ENCODE measurements around the gene RAB1B.
"Not testable (repeated sequence)": the region's sequence is repeated elsewhere in the genome, so short reads cannot be mapped to it uniquely, and the experiment has no call there.

Gene RAB1B

GRCh38 chr11:66267379-66268243 lies 828 bp upstream of the RAB1B start:
- peak; percentile 90 for DNase-seq (ENCODE audit: low spot score)

DNA sequence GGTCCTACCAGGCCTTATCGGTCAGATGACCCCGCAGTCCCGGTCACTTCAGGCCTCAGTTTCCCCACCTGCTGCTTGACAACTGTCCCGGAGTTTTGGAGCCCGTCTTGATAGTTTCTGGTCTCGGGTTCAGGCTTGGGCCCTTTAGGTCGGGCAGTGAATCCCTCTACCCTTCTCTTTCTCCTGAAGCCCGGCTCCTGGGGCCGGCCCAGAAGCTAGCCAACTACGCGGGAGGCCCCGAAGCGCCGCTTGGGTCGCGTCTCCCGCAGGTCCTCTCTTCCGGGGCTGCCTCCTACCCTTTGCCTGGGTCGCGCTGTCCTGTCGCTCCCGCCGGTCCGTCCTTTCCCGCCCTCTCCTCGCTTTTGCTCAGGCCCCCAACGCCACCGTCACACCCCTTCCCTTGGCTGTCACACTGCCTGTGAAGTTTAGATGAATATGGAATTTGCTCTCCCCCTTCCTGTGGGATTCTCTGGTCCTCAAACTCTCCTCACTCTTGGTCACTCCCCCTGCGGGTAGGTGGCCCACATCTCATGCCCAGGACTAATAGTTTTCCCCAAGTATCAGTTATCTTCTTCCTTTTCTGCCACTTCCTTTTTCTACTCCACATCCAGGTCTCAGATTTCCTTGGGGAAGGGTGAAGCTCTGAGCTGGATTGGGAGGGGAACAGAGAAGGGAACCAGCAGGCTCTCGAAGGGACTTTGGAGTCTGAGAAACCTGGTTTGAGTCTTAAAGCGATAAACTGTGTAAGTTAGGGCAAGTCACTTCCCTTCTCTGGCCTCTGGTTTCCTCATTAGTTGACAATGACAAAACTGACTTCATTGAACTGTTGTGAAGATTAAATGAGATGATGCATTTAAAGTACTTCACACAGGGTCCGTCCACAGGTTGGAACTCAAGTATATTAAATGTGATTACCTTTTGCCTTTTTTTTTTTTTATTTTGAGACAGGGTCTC lies 790 bp downstream of the RAB1B start:
- DNase-seq (ENCODE audit: low spot score) = no peak

- no peak for DNase-seq (ENCODE audit: low spot score)
Measured at GRCh38 chr11:66271816-66272215, 3.4 kb downstream of the RAB1B start.

GRCh38 chr11:66272596-66272995 lies 4.2 kb downstream of the RAB1B start:
- DNase-seq (ENCODE audit: low spot score) = no peak

- no peak for DNase-seq (ENCODE audit: low spot score)
Measured at GRCh38 chr11:66274219-66274618, 5.8 kb downstream of the RAB1B start.

DNA sequence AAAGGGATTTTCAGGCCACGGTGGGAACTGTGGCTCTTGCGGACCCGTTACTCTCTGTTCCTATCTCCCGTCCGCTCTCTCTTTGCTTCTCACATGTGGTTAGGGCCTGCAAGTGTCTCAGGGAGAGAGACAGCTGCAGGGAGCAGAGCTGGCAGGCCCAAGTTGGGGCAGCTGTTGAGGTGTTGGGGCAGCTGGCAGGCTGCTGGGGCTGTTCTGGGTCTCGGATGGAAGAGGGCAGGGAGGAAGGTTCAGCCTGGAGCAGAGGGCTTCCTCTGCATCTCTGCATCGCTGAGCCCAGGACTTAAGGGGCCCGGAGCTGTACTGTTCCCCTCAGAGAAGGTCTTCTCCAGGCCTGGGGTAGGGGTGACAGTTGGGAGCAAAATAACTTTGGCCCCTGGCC lies 7.0 kb downstream of the RAB1B start:
- no peak for DNase-seq (ENCODE audit: low spot score)

DNA sequence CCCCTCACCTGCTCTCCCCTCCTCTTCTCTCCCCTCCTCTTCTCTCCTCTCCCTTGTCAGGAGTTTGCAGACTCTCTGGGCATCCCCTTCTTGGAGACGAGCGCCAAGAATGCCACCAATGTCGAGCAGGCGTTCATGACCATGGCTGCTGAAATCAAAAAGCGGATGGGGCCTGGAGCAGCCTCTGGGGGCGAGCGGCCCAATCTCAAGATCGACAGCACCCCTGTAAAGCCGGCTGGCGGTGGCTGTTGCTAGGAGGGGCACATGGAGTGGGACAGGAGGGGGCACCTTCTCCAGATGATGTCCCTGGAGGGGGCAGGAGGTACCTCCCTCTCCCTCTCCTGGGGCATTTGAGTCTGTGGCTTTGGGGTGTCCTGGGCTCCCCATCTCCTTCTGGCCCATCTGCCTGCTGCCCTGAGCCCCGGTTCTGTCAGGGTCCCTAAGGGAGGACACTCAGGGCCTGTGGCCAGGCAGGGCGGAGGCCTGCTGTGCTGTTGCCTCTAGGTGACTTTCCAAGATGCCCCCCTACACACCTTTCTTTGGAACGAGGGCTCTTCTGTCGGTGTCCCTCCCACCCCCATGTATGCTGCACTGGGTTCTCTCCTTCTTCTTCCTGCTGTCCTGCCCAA lies 7.7 kb downstream of the RAB1B start:
- no peak for DNase-seq (ENCODE audit: low spot score)

GRCh38 chr11:66276619-66277018 lies 8.2 kb downstream of the RAB1B start:
- DNase-seq (ENCODE audit: low spot score) = not testable (repeated sequence)

GRCh38 chr11:66277064-66277463 lies 8.6 kb downstream of the RAB1B start:
- DNase-seq (ENCODE audit: low spot score) = not testable (repeated sequence)

- no peak for DNase-seq (ENCODE audit: low spot score)
Measured at GRCh38 chr11:66277471-66278362, 9.3 kb downstream of the RAB1B start, which contains the start of gene CNIH2. Gene CNIH2 (plus strand): TSS chr11:66278175. CDS start chr11:66278457, 282 bp downstream.

DNA sequence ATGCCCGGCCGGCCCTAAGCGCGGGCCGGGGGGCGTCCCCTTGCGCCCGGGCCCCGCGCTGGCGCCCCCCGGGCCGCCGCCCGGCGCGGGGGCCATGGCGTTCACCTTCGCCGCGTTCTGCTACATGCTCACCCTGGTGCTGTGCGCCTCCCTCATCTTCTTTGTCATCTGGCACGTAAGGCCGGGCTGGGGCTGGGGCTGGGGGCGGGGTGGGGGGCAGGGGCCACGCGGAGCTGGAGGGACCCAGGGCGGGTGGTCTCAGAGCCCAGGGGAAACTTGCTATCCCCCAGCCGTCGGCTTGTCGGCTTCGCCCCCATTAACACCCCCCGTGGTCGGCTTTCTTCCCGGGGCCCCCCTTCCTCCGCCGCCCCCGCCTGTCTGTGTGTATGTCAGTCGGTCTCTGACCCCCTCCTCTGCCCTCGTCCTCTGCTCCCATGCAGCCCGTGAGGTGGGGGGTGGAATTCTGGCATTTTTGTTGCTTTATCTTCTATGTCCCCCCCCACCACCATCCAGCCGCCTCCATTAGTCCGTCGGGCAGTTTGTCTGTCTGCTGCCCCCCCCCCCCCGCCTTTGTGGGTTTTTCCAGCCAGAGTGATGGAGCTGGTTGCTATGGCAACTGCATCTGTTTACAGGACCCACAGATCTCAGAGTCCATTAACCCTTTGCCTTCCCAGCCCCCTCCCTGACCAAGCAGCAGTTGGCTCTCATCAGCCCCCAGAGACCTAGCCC lies 10.1 kb downstream of the RAB1B start:
- no peak for DNase-seq (ENCODE audit: low spot score)

- no peak for DNase-seq (ENCODE audit: low spot score)
Measured at GRCh38 chr11:66279092-66279734, 10.8 kb downstream of the RAB1B start.

DNA sequence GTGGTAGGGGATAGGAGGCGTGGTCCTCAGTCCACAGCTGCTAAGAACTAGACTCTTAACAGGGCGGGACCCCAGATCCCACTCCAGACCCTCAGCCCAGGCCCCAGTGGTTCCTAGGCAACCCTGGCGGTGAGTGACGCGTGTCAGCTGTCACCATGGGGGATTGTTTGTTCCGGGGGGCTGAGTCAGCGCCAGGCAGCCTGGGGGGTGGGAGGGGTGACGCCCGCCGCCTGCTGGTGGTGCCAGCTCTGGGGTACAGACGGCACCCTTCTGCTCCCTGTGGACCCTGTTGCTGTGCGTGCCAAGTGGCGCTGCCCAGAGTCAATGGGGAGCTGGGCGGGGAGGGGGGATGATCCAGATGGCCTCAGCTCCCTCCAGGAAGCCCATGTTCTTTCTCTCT lies 12.0 kb downstream of the RAB1B start:
- DNase-seq (ENCODE audit: low spot score) = no peak

GRCh38 chr11:66281001-66281400 lies 12.6 kb downstream of the RAB1B start:
- DNase-seq (ENCODE audit: low spot score) = no peak

DNA sequence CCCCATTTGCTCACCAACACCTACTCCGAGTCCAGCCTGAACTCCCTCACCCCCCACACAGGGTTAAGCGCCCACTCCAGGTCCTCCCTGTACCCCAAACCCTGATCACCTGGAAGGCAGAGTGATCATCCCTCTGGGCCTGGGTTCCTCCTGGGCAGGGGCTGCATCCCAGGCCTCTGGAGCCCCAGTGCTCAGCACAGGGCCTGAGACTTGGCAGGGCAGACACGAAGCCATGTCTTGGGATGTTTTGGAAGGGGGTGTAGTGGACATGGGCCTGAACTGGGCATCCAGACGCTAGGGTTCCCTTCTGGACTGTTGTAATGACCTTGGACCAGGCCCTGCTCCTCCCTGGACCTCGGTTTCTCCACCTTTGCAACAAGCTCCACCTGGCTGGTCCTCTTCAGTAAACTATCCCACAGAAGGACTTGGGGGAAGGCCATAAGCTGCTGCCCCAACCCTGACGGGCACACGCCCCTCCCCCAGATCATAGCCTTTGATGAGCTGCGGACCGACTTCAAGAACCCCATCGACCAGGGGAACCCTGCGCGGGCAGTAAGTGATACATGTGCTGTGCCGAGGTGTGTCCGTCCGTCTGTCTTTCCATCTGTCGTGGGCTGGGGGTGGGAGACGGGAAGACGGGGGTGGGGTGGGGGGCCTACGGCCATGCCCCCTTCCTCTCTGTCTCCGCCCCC lies 13.5 kb downstream of the RAB1B start:
- no peak for DNase-seq (ENCODE audit: low spot score)

DNA sequence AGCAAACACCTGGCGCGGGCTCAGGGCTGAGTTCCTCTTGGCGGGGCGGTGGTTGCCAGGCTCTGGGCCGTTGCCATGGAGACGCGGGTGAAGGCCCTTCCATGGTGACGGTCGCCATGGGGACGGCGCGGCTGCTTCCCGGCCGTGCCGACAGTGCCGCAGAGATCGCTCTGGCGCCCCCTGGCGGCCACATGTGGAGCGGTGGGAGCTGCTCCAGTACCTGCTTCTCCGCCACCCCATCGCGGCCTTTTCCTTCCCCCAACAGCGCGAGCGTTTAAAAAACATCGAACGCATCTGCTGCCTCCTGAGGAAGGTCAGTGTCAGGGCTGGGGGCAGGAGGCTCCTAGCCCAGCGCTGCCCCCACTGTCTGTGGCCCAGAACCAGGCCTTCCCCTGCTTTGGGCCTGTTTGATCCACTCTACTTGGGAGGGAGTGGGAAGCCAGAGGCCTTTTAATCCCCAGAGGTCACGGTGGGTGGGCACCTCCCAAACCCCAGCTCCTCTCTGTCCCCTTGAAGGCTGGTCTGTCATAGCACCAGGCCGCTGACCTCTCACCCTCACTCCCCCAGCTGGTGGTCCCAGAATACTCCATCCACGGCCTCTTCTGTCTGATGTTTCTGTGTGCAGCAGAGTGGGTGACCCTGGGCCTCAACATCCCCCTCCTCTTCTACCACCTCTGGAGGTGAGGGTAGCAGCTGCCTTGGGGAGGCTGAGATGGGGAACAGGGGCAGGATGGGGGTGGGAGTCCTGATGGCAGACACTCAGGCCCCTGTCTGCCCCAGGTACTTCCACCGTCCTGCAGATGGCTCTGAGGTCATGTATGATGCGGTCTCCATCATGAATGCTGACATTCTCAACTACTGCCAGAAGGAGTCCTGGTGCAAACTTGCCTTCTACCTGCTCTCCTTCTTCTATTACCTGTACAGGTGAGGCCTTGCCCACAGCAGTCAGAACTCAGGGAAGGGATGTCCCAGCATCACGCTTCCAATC lies 14.3 kb downstream of the RAB1B start:
- peak; percentile 98 for DNase-seq (ENCODE audit: low spot score)

- DNase-seq (ENCODE audit: low spot score) = no peak
Measured at GRCh38 chr11:66283461-66284105, 15.1 kb downstream of the RAB1B start.
